PC-3 (cell line): ENCODE data around the gene SPRR5. TPM values are rescaled to one million over a fixed set of nuclear protein-coding genes. Genes with fewer than 3 reads are reported as not detected.

Source experiments
- ATAC-seq: fragments of 200-7000 bp; cut with Tn5 transposase; 2 replicates; pipeline ENCODE4 v1.9.1; 2020; ENCODE audit warnings: mild to moderate bottlenecking, moderate library complexity
- Bru-seq: library from RNA; stranded (reverse); fragments of 400-500 nt; gene quantifications from one replicate; lab custom pipeline; 2021; lab: Mats Ljungman, UMichigan
- BruChase-seq, 2 experiments: library from RNA; stranded (reverse); fragments of 400-500 nt; gene quantifications; one replicate each; lab custom pipeline; 2021; lab: Mats Ljungman, UMichigan
- BruUV-seq: library from RNA; stranded (reverse); fragments of 400-500 nt; replicated peaks from 2 replicates; lab custom pipeline; 2021; lab: Mats Ljungman, UMichigan
- CTCF ChIA-PET: fragments of 300-600 bp; sonication (Branson Sonifier 250); formaldehyde crosslinking; loops from one replicate; lab custom pipeline; 2022; ENCODE audit warnings: antibody characterized with exemption; lab: Charles Lee
- POLR2A ChIA-PET: fragments of 300-600 bp; sonication (Branson Sonifier 250); formaldehyde crosslinking; loops from one replicate; lab custom pipeline; 2022; ENCODE audit warnings: antibody characterized with exemption; ENCODE audit not compliant: unreplicated experiment; lab: Charles Lee
- DNase-seq: peaks from one replicate; pipeline ENCODE4 v3.0.0-alpha.2; 2015
- H2AFZ ChIP-seq: fragments of 300-600 bp; sonication (generic); 2 replicates; pipeline ENCODE4 v1.6.0; 2016; ENCODE audit warnings: antibody characterized with exemption, low read length
- H3F3A ChIP-seq: fragments of 300-600 bp; sonication (generic); one replicate; pipeline ENCODE4 v1.6.0; 2017; ENCODE audit warnings: antibody characterized with exemption, low read length, control low read depth, mild to moderate bottlenecking; ENCODE audit not compliant: unreplicated experiment
- H3K27ac ChIP-seq: fragments of 300-600 bp; sonication (generic); 2 replicates; pipeline ENCODE4 v1.5.1; 2016; ENCODE audit warnings: mild to moderate bottlenecking, low read length
- H3K27me3 ChIP-seq: fragments of 300-600 bp; sonication (generic); 2 replicates; pipeline ENCODE4 v1.6.1; 2016; ENCODE audit warnings: low read length, mixed read lengths
- H3K36me3 ChIP-seq: fragments of 300-600 bp; sonication (generic); 2 replicates; pipeline ENCODE4 v1.6.1; 2016; ENCODE audit warnings: low read depth, mixed run types, low read length, mixed read lengths
- H3K4me1 ChIP-seq: fragments of 300-600 bp; sonication (generic); 2 replicates; pipeline ENCODE4 v1.5.1; 2016; ENCODE audit warnings: low read length; ENCODE audit not compliant: insufficient read depth
- H3K4me2 ChIP-seq: fragments of 300-600 bp; sonication (generic); 2 replicates; pipeline ENCODE4 v1.6.0; 2016; ENCODE audit warnings: low read length
- H3K4me3 ChIP-seq: fragments of 300-600 bp; sonication (generic); 2 replicates; pipeline ENCODE4 v1.5.1; 2016; ENCODE audit warnings: mild to moderate bottlenecking, low read length, mixed read lengths
- H3K79me2 ChIP-seq: fragments of 300-600 bp; sonication (generic); 2 replicates; pipeline ENCODE4 v1.6.1; 2017; ENCODE audit warnings: low read length, mixed read lengths
- H3K9ac ChIP-seq: fragments of 300-600 bp; sonication (generic); 2 replicates; pipeline ENCODE4 v1.6.0; 2016; ENCODE audit warnings: mild to moderate bottlenecking, low read length
- H3K9me2 ChIP-seq: fragments of 300-600 bp; sonication (generic); replicated peaks from 2 replicates; pipeline ENCODE4 v1.6.1; 2016; ENCODE audit warnings: mixed run types, low read length, mixed read lengths
- H3K9me3 ChIP-seq: fragments of 300-600 bp; sonication (generic); 2 replicates; pipeline ENCODE4 v1.6.1; 2016; ENCODE audit warnings: low read length, mixed read lengths
- H4K20me1 ChIP-seq: fragments of 300-600 bp; sonication (generic); 2 replicates; pipeline ENCODE4 v1.6.1; 2016; ENCODE audit warnings: low read length, mixed read lengths
- EZH2 ChIP-seq: fragments of 300-600 bp; sonication (generic); IDR thresholded peaks from one replicate; pipeline ENCODE4 v1.6.1; 2017; ENCODE audit warnings: antibody characterized with exemption, mild to moderate bottlenecking, low read length; ENCODE audit not compliant: unreplicated experiment
- EZH2phosphoT487 ChIP-seq: fragments of 300-600 bp; sonication (generic); IDR thresholded peaks from 2 replicates; pipeline ENCODE4 v1.6.1; 2018; ENCODE audit warnings: mild to moderate bottlenecking, antibody characterized with exemption, low read length, borderline replicate concordance
- intact Hi-C: fragments of 100-400 bp; cut with micrococcal nuclease; formaldehyde crosslinking; loops from 2 replicates; pipeline ENCODE4 v1.9.0; 2023
- long read RNA-seq: library from polyadenylated mRNA; unstranded; transcript quantifications from one replicate; pipeline ENCODE4 v2.0.0, GENCODE V29; 2021; ENCODE audit not compliant: unreplicated experiment
- total RNA-seq: library from RNA; depleted of rRNA; stranded (reverse); fragments of >200 nt; gene quantifications from 2 replicates; pipeline ENCODE4 v1.2.3, GENCODE V29; 2014; rRNA removed
- TF ChIP-seq, protein P1 (sequence below): fragments of 300-600 bp; sonication (generic); conservative IDR thresholded peaks from 2 replicates; pipeline ENCODE4 v1.5.1; 2017; ENCODE audit warnings: antibody characterized with exemption, low read depth, mild to moderate bottlenecking, low read length

SPRR5 gene, protein sequence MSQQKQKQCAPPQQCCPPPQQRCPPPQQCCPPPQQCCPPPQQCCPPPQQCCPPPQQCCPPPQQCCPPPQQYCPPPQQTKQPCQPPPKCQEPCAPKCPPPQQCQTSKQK
- total RNA-seq (not detected in 2 replicates), Bru-seq, nascent RNA (not detected), BruChase-seq, experiment 1, labeled RNA remaining after a 6-hour chase (not detected), BruChase-seq, experiment 2, labeled RNA remaining after a 2-hour chase (not detected)
- long read RNA-seq: 0 reads

DNA sequence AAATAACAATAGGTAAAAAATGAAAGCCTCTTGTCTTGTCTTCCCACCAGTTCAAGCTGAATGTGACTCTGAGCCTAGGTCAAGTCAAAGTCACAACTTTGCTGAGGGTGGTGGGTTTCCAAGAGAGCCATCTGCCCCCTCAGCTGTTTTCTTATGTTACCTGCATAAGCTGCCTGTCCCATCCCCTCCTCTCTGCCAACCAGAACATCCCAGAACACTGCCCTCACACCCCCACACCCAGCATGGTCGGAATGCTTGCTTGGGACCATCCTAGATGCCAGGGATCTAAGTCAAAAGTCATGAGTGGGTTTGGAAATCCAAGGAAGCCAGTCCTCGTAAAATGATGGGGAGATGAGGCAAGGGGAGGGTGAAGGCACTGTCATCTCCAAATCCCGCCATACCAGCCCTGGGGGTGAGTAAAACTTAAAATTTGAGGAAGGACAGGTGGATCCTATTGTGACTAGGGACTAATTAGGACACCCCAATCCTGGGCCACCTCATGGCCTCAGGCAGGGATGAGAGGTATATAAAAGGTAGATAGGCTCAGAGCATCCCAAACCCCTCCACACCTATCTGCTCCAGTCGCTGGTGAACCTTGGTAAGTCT lies at the start of gene SPRR5:
SPRR5 (plus strand) TSS at position 556 of the 606 bp plus-strand sequence. CDS start 1,349 bp downstream, outside the sequence.
- Histone ChIP-seq H3K4me2 (no peak within 1 kb of the TSS), H3K4me1 (no peaks in the 10 kb centered on the region), H3K27me3 (peaks cover 52% of the 10 kb centered on the region), H3K9ac (no peak within 1 kb of the TSS), H2AFZ (no peak within 1 kb of the TSS), H3K27ac (no peak within 1 kb of the TSS), H3F3A (no peaks in the 10 kb centered on the region), H3K9me2 (no peaks in the 10 kb centered on the region), H3K36me3 (no peaks in the 10 kb centered on the region), H4K20me1 (no peaks in the 10 kb centered on the region), H3K9me3 (no peaks in the 10 kb centered on the region), H3K79me2 (no peaks in the 10 kb centered on the region), H3K4me3 (no peak within 1 kb of the TSS)
- DNase-seq (no peak), ATAC-seq (no peak)
- BruUV-seq: no TSS peak
- intact Hi-C loops: no loop called here
- ChIA-PET POLR2A (no interaction called here), CTCF (no interaction called here)
- TF ChIP-seq EZH2 (no peak), EZH2phosphoT487 (no peak)
- TF ChIP-seq, protein P1, sequence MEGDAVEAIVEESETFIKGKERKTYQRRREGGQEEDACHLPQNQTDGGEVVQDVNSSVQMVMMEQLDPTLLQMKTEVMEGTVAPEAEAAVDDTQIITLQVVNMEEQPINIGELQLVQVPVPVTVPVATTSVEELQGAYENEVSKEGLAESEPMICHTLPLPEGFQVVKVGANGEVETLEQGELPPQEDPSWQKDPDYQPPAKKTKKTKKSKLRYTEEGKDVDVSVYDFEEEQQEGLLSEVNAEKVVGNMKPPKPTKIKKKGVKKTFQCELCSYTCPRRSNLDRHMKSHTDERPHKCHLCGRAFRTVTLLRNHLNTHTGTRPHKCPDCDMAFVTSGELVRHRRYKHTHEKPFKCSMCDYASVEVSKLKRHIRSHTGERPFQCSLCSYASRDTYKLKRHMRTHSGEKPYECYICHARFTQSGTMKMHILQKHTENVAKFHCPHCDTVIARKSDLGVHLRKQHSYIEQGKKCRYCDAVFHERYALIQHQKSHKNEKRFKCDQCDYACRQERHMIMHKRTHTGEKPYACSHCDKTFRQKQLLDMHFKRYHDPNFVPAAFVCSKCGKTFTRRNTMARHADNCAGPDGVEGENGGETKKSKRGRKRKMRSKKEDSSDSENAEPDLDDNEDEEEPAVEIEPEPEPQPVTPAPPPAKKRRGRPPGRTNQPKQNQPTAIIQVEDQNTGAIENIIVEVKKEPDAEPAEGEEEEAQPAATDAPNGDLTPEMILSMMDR: no peak

DNA sequence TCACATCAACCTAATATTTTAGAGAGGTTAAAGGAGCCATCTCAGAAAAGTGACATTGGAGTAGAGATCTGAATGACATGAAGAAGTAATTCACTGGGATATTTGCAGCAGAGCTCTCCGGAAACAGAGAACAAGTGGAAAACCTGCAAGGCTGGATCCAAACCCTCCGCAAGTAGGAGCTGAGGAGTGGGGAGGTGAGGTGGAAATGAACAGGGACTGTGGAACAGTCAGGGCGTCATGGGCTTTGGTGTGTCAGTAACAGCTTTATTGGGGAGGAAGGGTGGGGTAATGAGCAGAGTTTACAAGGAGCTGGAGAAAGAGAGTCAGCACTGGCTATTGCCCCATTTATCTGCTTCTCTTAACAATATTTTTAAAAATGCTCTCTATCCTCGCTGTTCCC lies 48.0 kb upstream of the SPRR5 start:
- ATAC-seq (no peak), DNase-seq (no peak)
- Histone ChIP-seq H3K27ac (no peak overlapping the region), H3K4me3 (no peak overlapping the region), H4K20me1 (no peaks in the 10 kb centered on the region), H3K4me2 (no peak overlapping the region), H3K9me3 (no peaks in the 10 kb centered on the region), H3K27me3 (peaks cover 57% of the 10 kb centered on the region), H3K9ac (no peak overlapping the region), H3K4me1 (no peaks in the 10 kb centered on the region), H3K9me2 (no peaks in the 10 kb centered on the region), H3F3A (no peaks in the 10 kb centered on the region), H2AFZ (no peak overlapping the region), H3K36me3 (no peaks in the 10 kb centered on the region), H3K79me2 (no peaks in the 10 kb centered on the region)
- intact Hi-C loops: no loop called here
- POLR2A ChIA-PET: no interaction called here
- TF ChIP-seq EZH2: no peak
- TF ChIP-seq, protein P1: no peak
- TF ChIP-seq EZH2phosphoT487: no peak
- CTCF ChIA-PET: no interaction called here
- BruUV-seq: no TSS peak

DNA sequence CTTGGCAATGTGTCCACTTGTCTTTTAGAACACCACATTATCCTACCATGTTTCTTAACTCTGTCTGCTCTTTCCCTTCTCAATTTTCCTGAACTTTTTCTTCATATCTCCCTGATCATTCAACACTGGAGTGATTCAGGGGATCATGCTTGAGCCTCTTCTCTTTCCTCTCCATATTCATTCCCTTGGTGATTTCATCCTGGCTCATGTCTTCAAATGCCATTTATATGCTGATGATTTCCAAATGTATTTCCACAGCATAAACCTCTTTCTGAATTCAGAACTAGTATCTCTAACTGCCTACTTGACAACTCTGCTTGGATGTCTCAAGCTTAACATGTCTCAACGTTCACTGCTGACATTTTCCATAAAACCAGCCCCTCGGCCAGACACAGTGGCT lies 47.1 kb upstream of the SPRR5 start:
- intact Hi-C loops: no loop called here
- CTCF ChIA-PET: no interaction called here
- H3K4me2 ChIP-seq: no peak overlapping the region

More for the DNA sequence above, 47.1 kb upstream of the SPRR5 start:
- H3K9me2 ChIP-seq: no peaks in the 10 kb centered on the region
- H3K9me3 ChIP-seq: no peaks in the 10 kb centered on the region
- H3K4me1 ChIP-seq: no peaks in the 10 kb centered on the region
- POLR2A ChIA-PET: no interaction called here
- TF ChIP-seq, protein P1: no peak
- TF ChIP-seq EZH2phosphoT487: no peak
- TF ChIP-seq EZH2: no peak
- no peaks in the 10 kb centered on the region for H3F3A ChIP-seq
- ATAC-seq (no peak), DNase-seq (no peak)
- no peak overlapping the region for H3K27ac ChIP-seq
- H3K9ac ChIP-seq: no peak overlapping the region
- H3K4me3 ChIP-seq: no peak overlapping the region
- H2AFZ ChIP-seq: no peak overlapping the region
- no TSS peak for BruUV-seq
- H3K27me3 ChIP-seq: peaks cover 51% of the 10 kb centered on the region
- H3K36me3 ChIP-seq: no peaks in the 10 kb centered on the region
- no peaks in the 10 kb centered on the region for H3K79me2 ChIP-seq
- H4K20me1 ChIP-seq: no peaks in the 10 kb centered on the region
